ENCODE measurements around the gene ITGAE.

DNA sequence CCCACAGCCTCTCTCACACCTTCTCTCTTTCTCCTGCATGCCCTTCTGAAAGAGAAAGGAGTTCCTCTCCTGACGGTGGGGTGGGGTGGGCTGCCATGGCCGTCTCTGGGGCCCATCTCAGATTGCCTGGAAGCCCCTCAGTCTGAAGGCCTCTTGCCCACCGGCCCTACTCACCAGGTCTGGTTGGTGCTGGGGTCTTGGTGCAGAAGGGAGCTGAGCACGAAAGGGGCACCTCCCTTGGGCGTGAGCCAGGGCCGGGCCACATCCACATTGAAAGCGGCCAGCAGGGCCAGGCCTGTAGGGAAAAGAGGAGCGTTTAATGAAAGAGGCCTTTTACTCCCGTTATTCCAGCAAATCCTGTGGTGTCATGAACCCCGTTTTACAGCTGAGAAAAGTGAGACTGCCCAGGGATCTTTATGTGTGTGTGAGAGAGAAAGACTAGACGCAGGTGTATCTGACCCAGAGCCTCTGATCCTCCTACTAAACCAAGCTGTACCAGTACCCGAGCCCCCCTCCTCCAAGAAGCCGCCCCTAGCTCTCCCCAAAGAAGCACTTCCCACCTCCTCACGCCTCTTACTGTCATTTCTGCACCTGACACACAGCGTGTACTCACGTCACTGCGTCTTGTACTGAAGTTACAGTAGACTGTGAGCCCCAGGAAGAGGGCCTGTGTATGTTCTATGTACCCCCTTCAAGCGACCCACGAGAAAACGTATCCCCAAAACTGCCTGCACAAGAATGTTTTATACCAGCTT, 23.4 kb downstream of the ITGAE start:
- TF ChIP-seq, protein P1, sequence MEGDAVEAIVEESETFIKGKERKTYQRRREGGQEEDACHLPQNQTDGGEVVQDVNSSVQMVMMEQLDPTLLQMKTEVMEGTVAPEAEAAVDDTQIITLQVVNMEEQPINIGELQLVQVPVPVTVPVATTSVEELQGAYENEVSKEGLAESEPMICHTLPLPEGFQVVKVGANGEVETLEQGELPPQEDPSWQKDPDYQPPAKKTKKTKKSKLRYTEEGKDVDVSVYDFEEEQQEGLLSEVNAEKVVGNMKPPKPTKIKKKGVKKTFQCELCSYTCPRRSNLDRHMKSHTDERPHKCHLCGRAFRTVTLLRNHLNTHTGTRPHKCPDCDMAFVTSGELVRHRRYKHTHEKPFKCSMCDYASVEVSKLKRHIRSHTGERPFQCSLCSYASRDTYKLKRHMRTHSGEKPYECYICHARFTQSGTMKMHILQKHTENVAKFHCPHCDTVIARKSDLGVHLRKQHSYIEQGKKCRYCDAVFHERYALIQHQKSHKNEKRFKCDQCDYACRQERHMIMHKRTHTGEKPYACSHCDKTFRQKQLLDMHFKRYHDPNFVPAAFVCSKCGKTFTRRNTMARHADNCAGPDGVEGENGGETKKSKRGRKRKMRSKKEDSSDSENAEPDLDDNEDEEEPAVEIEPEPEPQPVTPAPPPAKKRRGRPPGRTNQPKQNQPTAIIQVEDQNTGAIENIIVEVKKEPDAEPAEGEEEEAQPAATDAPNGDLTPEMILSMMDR (conservative IDR thresholded peaks at IDR 0.05; ENCODE audit: low read length): no peak
- no peak for TF ChIP-seq EZH2phosphoT487 (IDR thresholded peaks at IDR 0.05; ENCODE audit: borderline replicate concordance)

Data from Loucy (cell line).